GM21381 (cell line): Measurements from ENCODE around the gene MMP1.

Source experiments
- ATAC-seq: cut with Tn5 transposase; IDR thresholded peaks from one replicate; pipeline ENCODE4 v1.9.1; 2021; ENCODE audit warnings: mild to moderate bottlenecking, moderate library complexity; ENCODE audit not compliant: unreplicated experiment

Gene MMP1

DNA sequence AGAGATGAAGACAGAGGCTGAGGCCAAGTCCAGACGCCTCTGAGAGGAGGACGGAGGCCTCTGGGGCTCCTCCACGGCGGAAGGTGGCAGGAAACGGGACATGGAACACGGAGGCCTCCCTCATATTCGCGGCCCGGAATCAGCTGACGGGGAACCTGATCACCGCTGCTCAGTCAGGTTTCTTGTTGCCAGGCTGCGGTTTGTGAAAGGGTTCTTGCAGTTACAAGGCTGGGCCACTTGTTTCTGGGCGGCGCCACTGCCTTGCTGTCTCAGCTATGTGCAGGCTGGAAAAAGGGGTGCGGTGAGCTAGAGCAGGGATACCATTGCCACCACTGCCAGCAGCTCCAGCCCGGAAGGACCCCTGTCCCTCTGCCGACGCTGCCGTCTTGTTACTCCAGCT, 10.0 kb upstream of the MMP1 start:
- ATAC-seq: no peak

GRCh38 chr11:102806296-102806695, 8.3 kb upstream of the MMP1 start:
- no peak for ATAC-seq

GRCh38 chr11:102802341-102802740, 4.4 kb upstream of the MMP1 start:
- ATAC-seq: no peak

DNA sequence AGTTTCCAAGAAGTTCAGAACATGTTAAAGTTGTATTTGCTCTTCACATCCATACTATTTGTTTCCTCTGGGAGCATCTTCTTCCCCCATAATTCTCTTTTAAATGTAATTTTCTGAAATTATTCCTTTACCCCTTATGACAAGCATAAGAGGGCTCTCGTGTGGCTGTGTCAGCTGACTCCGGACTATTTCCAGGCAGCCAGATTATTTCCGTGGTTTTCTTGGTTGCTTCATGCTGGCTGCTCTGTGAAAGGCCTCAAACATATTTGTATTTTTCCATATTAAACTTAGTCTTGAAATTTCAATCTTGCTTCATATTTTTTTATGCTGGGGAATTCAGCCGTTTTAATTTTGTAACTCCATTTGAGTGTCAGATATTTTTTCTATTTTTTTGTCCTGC, 2.8 kb upstream of the MMP1 start:
- no peak for ATAC-seq

GRCh38 chr11:102799681-102800340, 1.9 kb upstream of the MMP1 start:
- no peak for ATAC-seq

GRCh38 chr11:102794382-102794781, 3.6 kb downstream of the MMP1 start:
- ATAC-seq: peak; percentile 87

GRCh38 chr11:102793677-102794290, 4.2 kb downstream of the MMP1 start:
- ATAC-seq: no peak

GRCh38 chr11:102792604-102793003, 5.4 kb downstream of the MMP1 start:
- ATAC-seq: no peak

DNA sequence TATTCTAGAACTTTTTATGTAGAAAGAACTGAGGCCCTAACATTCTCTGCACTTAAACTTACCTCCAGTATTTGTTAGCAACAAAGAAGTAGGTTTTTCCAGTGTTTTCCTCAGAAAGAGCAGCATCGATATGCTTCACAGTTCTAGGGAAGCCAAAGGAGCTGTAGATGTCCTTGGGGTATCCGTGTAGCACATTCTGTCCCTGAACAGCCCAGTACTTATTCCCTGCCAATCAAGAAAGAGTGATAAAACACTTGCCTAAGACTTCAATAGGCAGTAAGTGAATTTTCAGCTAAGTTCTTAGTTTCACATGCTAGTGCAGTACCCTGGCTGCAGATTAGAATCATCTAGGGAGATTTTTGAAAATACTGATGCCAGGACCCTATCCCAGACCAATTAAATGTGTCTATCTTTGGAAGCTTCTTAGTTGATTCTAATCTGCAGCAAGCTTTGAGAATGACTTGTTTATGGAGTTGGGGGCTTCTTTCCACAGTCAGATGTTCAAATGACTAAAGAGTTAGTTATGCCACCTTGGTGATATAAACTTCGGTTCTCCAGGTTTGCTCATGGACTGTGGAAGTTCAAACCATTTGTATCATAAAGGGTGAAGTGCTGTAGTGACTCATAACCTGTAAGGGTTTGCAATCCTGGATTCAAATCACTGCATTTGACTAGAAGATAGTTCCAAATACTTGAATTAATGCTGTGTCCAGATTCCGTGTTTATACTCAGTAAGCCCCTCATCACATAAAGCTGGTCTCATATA, 6.5 kb downstream of the MMP1 start:
- ATAC-seq: no peak

DNA sequence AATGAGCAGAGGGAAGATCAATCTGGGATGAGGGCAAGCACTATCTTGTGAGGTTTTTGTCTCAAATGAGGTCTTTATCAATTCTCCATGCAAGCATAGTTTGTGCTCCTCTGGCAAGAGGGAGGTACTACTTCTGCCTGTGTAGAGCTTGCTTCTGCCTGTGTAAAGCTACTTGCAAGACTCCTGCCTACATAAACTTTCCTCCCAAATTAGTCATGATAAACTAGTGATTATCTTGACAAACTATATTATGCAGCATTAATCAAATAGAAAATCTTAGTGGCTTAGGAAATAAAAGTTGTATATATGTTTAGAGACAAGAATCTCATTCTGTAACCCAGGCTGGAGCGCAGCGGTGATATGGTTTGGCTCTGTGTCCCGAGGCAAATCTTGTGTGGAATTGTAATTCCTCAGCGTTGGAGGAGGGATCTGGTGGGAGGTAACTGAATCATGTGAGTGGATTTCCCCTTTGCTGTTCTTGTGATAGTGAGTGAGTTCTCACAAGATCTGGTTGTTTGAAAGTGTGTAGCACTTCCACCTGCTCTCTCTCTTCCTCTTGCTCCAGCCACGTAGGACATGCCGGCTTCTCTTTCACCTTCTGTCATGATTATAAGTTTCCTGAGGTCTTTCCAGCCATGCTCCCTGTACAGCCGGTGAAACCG, 9.5 kb downstream of the MMP1 start:
- no peak for ATAC-seq

GRCh38 chr11:102784380-102784779, 13.6 kb downstream of the MMP1 start:
- no peak for ATAC-seq

GRCh38 chr11:102783720-102784119, 14.2 kb downstream of the MMP1 start:
- no peak for ATAC-seq

GRCh38 chr11:102783016-102783415, 14.9 kb downstream of the MMP1 start:
- no peak for ATAC-seq

DNA sequence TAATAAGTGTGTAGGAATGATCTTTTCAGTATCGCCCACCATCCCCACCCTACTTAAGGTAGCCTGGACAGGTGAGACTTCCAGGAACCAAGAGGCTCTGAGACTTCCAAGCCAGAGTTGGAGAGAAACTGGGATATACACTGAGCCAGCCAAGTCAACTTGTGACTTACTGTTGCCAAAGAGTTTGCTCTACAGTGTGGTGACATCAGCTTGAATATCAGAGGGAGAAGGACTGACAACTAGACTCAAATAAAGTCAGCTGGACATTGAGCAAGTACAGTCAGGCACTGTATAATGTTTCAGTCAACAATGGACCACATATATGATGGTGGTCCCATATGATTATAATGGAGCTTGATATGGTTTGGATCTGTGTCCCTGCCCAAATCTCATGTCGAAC, 16.3 kb downstream of the MMP1 start:
- no peak for ATAC-seq

GRCh38 chr11:102780491-102780918, 17.5 kb downstream of the MMP1 start, which contains the start of gene MMP10:
Gene MMP10, minus strand, starts transcription at chr11:102780628. Its CDS starts 37 bp downstream, at chr11:102780591.
- no peak for ATAC-seq

DNA sequence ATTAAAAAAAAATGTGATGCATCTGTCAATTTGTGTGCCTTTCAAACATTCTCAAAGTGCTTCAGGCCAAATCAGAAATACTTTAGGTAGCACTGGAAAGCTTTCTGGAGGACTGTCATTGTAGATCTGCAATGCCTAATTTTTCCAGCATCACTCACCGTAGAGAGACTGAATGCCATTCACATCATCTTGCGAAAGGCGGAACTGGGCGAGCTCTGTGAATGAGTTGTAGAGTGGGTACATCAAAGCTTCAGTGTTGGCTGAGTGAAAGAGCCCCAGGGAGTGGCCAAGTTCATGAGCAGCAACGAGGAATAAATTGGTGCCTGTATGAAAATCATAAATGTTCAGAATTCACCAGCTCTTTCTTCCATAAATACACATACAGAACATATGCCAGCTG, 21.5 kb downstream of the MMP1 start:
- ATAC-seq: no peak

GRCh38 chr11:102773386-102773785, 24.6 kb downstream of the MMP1 start:
- ATAC-seq: no peak

- no peak for ATAC-seq
These were observed 26.6 kb downstream of the MMP1 start for GRCh38 chr11:102771351-102771750.

DNA sequence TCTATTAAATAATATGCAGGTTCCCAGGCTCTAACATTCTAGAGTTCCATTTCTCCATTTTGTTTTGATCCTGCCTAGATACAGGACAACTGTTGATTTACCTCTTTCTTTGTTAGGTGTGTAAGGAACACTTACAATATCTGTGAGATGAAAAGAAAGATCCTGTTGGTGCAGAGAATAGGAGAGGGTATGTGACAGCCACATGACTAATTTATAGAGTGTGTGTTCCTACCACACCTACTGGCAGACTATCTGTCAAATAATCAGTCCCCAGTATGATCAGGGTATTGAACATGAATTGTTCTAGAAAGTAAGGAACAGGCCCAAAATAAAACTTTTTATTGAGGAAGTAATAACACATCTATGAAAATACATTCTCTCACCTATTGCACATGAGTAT, 27.8 kb downstream of the MMP1 start:
- no peak for ATAC-seq

DNA sequence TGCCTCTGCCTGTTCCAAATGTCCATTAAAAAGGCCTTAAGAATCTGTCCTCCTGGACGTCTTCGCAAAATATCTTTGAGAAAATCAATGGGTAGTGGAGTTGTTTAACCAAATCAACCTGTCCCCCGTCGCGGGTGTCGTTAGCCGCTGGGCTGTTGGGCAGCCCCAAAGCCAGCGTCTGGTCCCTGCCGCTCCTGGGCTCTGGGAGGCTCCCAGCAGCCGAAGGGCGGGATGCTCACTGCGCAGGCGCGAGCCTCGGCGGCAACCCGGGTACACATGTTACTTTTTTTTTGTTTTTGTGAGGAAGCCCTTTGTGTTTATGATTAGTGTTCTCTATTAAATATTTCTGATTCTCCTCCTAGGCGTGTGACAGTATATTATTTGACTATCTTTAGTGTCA, 30.2 kb downstream of the MMP1 start:
- no peak for ATAC-seq

DNA sequence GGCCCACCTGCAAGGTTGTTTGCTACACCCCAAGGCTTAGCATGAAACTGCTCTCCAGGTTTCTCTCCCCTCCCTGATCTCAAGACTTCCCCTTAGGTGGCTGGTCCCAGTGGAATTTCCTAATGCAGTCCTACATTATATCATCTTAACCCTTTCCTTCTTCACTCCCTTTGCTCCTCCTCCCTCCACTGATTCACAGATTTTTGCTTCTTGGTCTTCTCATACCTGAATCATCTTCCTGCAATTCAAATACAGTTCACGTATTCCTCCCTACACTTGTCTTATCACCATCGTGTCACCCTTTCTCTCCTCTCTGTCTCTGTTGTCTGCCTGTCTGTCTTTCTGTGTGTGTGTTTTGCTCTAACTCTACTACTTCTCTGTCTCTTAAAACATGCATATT, 34.5 kb downstream of the MMP1 start:
- ATAC-seq: no peak
